ENCODE results near the gene SON. TPM values are rescaled to one million over a fixed set of nuclear protein-coding genes. Genes with fewer than 3 reads are reported as not detected.

Gene SON
- total RNA-seq, 4 donors from 2014 or later = 219 to 258 (median 244) TPM

DNA sequence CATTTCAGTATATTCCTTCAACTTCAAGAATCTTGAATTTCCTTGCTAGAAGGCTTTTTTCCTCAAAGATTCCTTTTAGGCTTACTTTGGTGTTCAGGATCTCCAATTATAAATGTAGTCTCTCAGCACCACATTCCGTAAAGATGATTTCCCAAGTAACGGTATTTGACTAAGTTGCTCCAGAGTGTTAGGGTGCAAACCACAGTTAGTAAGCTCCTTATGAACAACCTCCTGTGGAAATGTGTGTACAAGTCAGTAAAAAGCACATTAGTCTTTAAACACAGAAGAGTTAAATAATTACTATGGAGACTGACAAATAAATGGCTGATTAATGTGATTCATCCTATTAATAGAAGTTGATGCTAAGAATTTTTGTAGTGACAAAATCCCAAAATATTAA, 35.4 kb downstream of the SON start:
- Histone ChIP-seq H3K4me3 (no peak overlapping the region), H3K27me3 (no peaks in the 10 kb centered on the region), H3K27ac (replicated peaks in 1 of 4) (no peak overlapping the region), H3K4me1 (peaks cover 0 to 28% (median 24%) of the 10 kb centered on the region in 4 donors), H3K36me3 (peaks cover 17 to 56% (median 45%) of the 10 kb centered on the region in 4 donors), H3K9me3 (no peaks in the 10 kb centered on the region)
- DNase-seq (ENCODE audit: extremely low spot score) = no peak
- WGBS = 72% methylated on average over 2 of the region's 2 CpGs
- intact Hi-C loops (cut with DNase I) = no loop called here
- TF ChIP-seq POLR2A (IDR thresholded peaks at IDR 0.05; ENCODE audit: low read depth) (no peak), EP300 (IDR thresholded peaks at IDR 0.05) (no peak), POLR2AphosphoS5 (IDR thresholded peaks at IDR 0.05) (no peak)
- TF ChIP-seq, protein P1, sequence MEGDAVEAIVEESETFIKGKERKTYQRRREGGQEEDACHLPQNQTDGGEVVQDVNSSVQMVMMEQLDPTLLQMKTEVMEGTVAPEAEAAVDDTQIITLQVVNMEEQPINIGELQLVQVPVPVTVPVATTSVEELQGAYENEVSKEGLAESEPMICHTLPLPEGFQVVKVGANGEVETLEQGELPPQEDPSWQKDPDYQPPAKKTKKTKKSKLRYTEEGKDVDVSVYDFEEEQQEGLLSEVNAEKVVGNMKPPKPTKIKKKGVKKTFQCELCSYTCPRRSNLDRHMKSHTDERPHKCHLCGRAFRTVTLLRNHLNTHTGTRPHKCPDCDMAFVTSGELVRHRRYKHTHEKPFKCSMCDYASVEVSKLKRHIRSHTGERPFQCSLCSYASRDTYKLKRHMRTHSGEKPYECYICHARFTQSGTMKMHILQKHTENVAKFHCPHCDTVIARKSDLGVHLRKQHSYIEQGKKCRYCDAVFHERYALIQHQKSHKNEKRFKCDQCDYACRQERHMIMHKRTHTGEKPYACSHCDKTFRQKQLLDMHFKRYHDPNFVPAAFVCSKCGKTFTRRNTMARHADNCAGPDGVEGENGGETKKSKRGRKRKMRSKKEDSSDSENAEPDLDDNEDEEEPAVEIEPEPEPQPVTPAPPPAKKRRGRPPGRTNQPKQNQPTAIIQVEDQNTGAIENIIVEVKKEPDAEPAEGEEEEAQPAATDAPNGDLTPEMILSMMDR (IDR thresholded peaks at IDR 0.05) = no peak

DNA sequence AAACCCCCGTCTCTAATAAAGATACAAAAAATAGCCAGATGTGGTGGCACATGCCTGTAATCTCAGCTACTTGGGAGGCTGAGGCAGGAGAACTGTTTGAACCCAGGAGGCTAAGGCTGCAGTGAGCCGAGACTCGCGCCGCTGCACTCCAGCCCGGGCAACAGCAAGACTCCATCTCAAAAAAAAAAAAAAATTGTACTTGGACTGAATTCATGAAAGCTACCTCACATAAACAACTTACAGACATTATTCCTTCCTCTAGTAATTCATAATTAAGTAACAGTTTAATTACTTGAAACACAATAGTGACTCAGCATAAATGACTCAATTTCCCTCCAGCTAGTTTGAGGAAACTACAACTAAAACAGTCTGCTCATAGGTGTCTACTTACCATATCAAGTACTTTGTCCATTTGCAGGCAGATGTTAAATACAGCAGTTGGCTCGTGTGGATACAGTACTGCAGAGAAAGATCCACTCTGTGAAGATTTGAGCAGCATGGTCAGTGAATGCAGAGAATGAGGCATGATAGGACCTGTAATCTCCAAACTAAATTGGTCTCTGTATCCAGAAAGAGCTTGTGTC, 36.2 kb downstream of the SON start:
- WGBS = 83% methylated on average over 7 of the region's 7 CpGs
- H3K4me1 ChIP-seq = peaks cover 0 to 20% (median 16%) of the 10 kb centered on the region in 4 donors
- no peak for DNase-seq (ENCODE audit: extremely low spot score)
- H3K9me3 ChIP-seq = no peaks in the 10 kb centered on the region
- peak overlapping the region in 1 of 4 donors; percentile 33 for H3K27ac ChIP-seq (replicated peaks in 1 of 4)
- intact Hi-C loops (cut with DNase I) = no loop called here
- peaks cover 17 to 48% (median 38%) of the 10 kb centered on the region in 4 donors for H3K36me3 ChIP-seq
- TF ChIP-seq POLR2A (IDR thresholded peaks at IDR 0.05; ENCODE audit: low read depth) (no peak), POLR2AphosphoS5 (IDR thresholded peaks at IDR 0.05) (peak in 1 of 2 donors; percentile 21)
- H3K4me3 ChIP-seq = no peak overlapping the region
- H3K27me3 ChIP-seq = no peaks in the 10 kb centered on the region

DNA sequence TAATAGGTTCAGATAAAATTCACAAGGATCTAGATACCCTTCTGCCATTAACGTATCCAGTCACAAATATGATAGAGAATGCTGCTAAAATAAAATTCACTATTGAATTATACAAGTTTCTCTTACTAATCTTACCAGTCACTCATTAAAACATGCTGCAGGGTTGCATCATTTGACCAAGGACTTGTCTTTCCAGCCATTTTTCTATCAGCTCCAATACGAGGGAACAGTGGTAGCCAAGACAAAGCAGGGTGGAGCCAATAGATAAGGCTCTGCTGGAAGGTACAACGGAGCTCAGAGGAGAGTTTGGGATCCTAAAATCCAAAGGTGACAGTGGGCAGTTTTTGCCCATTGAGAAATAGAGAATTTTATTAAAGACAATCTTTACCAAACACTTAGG, 41.6 kb downstream of the SON start:
- H3K36me3 ChIP-seq = peaks cover 0 to 3% (median 1%) of the 10 kb centered on the region in 4 donors
- intact Hi-C loops (cut with DNase I) = no loop called here
- no peak overlapping the region for H3K27ac ChIP-seq (replicated peaks in 1 of 4)
- H3K4me3 ChIP-seq = no peak overlapping the region
- H3K4me1 ChIP-seq = peaks cover 7 to 18% (median 12%) of the 10 kb centered on the region in 4 donors
- no peaks in the 10 kb centered on the region for H3K27me3 ChIP-seq
- TF ChIP-seq POLR2A (IDR thresholded peaks at IDR 0.05; ENCODE audit: low read depth) (no peak), POLR2AphosphoS5 (IDR thresholded peaks at IDR 0.05) (no peak), EP300 (IDR thresholded peaks at IDR 0.05) (no peak)
- TF ChIP-seq, protein P1 (IDR thresholded peaks at IDR 0.05) = no peak
- H3K9me3 ChIP-seq = no peaks in the 10 kb centered on the region
- no peak for DNase-seq (ENCODE audit: extremely low spot score)
- WGBS = 86% methylated on average over 3 of the region's 3 CpGs

DNA sequence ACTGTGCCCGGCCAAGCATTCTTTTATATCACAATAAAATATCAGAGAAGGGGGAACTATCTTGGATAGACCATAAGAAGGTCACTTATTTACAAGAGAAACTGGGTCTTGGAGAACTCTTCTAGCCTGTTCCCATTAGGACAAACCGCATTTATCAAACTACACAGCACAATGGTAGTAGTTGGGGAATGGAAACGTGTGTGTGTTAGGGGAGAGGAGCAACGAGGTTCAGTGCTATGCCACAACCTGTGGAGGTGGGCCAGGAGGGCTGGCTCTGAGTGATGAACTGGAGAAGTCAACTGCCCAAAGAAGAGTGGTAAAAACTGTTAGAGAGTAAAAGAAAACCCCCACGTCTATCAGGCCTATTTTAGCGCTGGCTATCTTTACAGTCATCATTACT, 44.1 kb downstream of the SON start:
- Histone ChIP-seq H3K27ac (replicated peaks in 1 of 4) (no peak overlapping the region), H3K36me3 (no peaks in the 10 kb centered on the region), H3K27me3 (no peaks in the 10 kb centered on the region), H3K4me3 (no peak overlapping the region), H3K9me3 (no peaks in the 10 kb centered on the region), H3K4me1 (peaks cover 7 to 17% (median 13%) of the 10 kb centered on the region in 4 donors)
- no peak for TF ChIP-seq POLR2AphosphoS5 (IDR thresholded peaks at IDR 0.05)
- no peak for TF ChIP-seq EP300 (IDR thresholded peaks at IDR 0.05)
- TF ChIP-seq, protein P1 (IDR thresholded peaks at IDR 0.05) = no peak
- TF ChIP-seq POLR2A (IDR thresholded peaks at IDR 0.05; ENCODE audit: low read depth) = no peak
- no peak for DNase-seq (ENCODE audit: extremely low spot score)
- whole genome bisulfite sequencing = 78% methylated on average over 6 of the region's 6 CpGs
- intact Hi-C loops (cut with DNase I) = loop anchor here (5.0 kb wide), 1 partner anchor 40 kb away; no protein-coding TSS in a partner anchor

DNA sequence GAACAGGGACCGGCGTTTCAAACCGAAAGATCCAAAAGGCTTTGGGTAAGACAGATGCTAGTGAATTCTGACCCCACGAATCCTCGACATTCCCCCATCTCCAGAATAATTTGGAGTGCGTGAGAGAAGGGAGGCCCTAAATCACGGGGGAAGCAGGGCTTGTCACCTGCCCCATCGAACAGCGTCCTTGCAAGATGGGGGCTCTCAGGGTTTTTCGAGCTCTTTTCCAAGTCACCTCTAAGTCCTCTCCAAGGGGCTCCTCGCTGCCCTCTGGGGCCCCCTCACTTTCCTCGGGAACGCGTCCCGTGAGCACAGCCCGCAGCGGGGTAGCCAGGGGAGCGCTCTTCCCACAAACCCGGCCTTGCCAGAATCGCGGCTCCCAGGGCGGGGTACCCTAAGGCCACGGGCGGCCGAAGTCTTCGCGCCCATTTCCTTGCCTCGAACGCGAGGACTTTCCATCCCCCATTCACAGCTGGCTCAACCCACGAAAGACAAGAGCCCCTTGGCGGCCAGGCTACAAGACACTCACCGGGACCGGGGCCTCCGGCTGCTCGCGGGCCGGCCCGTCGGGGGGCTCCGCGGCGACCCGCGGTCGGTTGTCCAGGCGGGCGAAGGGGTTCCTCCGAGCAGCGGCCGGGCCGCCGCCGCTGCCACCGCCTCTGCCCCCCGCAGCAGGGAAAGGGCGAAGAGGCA, 45.1 kb downstream of the SON start:
- peak overlapping the region; percentile 83 to 96 (median 90) for H3K27ac ChIP-seq (replicated peaks in 1 of 4)
- H3K9me3 ChIP-seq = no peaks in the 10 kb centered on the region
- intact Hi-C loops (cut with DNase I) = loop anchor here (5.0 kb wide), 1 partner anchor 41 kb away; no protein-coding TSS in a partner anchor
- WGBS = under 1% methylated on average over 15 of the region's 57 CpGs
- peaks cover 0 to 5% (median 2%) of the 10 kb centered on the region in 4 donors for H3K36me3 ChIP-seq
- no peak for DNase-seq (ENCODE audit: extremely low spot score)
- no peak for TF ChIP-seq EP300 (IDR thresholded peaks at IDR 0.05)
- peak in 1 of 2 donors; percentile 8 for TF ChIP-seq POLR2AphosphoS5 (IDR thresholded peaks at IDR 0.05)
- H3K27me3 ChIP-seq = no peaks in the 10 kb centered on the region
- peak overlapping the region; percentile 68 to 93 (median 78) for H3K4me3 ChIP-seq
- peaks cover 7 to 17% (median 13%) of the 10 kb centered on the region in 4 donors for H3K4me1 ChIP-seq

Measured in esophagus muscularis mucosa (tissue), 4 donors.